IMR-90 (cell line): ENCODE results near the gene C19orf85. TPM values are rescaled to one million over a fixed set of nuclear protein-coding genes. Genes with fewer than 3 reads are reported as not detected.

Experiments
- ATAC-seq: fragments of 200-7000 bp; cut with Tn5 transposase; 2 replicates; pipeline ENCODE4 v1.9.1; 2020; ENCODE audit warnings: low read depth, mild to moderate bottlenecking, moderate library complexity
- BruUV-seq: library from RNA; stranded (reverse); fragments of 400-500 nt; replicated peaks from 2 replicates; lab custom pipeline; 2021; lab: Mats Ljungman, UMichigan
- CTCF ChIA-PET: fragments of 300-600 bp; formaldehyde crosslinking; extraction: SDS; loops from one replicate; lab custom pipeline; 2021; ENCODE audit warnings: antibody characterized with exemption; lab: Yijun Ruan, JAX
- POLR2A ChIA-PET: fragments of 300-600 bp; sonication (Branson Sonifier 250); formaldehyde crosslinking; loops from one replicate; lab custom pipeline; 2022; ENCODE audit warnings: antibody characterized with exemption; ENCODE audit not compliant: unreplicated experiment; lab: Charles Lee
- DNase-seq: peaks from one replicate; pipeline ENCODE4 v3.0.0; 2013
- H2AFZ ChIP-seq: replicated peaks from 2 replicates; pipeline ENCODE3; 2013; ENCODE audit warnings: low read length, mild to moderate bottlenecking; ENCODE audit not compliant: poor library complexity
- H2AK5ac ChIP-seq: 2 replicates; pipeline ENCODE4 v1.6.1; 2013; ENCODE audit warnings: low read depth, low read length, inconsistent platforms
- H2AK9ac ChIP-seq: replicated peaks from 2 replicates; pipeline ENCODE3; 2013; ENCODE audit warnings: mild to moderate bottlenecking, low read depth, low read length, moderate library complexity; ENCODE audit not compliant: poor library complexity
- H2BK120ac ChIP-seq: 2 replicates; pipeline ENCODE4 v1.6.1; 2013; ENCODE audit warnings: low read depth, low read length, inconsistent platforms
- H2BK15ac ChIP-seq: 3 replicates; pipeline ENCODE4 v1.6.1; 2013; ENCODE audit warnings: low read depth, low read length, inconsistent platforms
- H2BK20ac ChIP-seq: 2 replicates; pipeline ENCODE4 v1.6.1; 2013; ENCODE audit warnings: low read depth, mild to moderate bottlenecking, inconsistent platforms, low read length, moderate library complexity
- H2BK5ac ChIP-seq: 2 replicates; pipeline ENCODE4 v1.6.1; 2013; ENCODE audit warnings: mild to moderate bottlenecking, low read depth, low read length, inconsistent platforms; ENCODE audit not compliant: poor library complexity, severe bottlenecking
- H3K14ac ChIP-seq: replicated peaks from 2 replicates; pipeline ENCODE4 v1.6.1; 2013; ENCODE audit warnings: low read depth, low read length, inconsistent platforms
- H3K18ac ChIP-seq: 2 replicates; pipeline ENCODE4 v1.6.1; 2013; ENCODE audit warnings: low read depth, low read length, control low read depth
- H3K23ac ChIP-seq: 2 replicates; pipeline ENCODE4 v1.6.1; 2013; ENCODE audit warnings: low read depth, low read length, inconsistent platforms
- H3K27ac ChIP-seq: 2 replicates; pipeline ENCODE4 v1.5.1; 2013; ENCODE audit warnings: mild to moderate bottlenecking, control low read depth, low read length; ENCODE audit not compliant: insufficient read depth
- H3K27me3 ChIP-seq: 2 replicates; pipeline ENCODE4 v1.6.1; 2013; ENCODE audit warnings: low read length; ENCODE audit not compliant: control insufficient read depth, insufficient read depth
- H3K36me3 ChIP-seq: 2 replicates; pipeline ENCODE4 v1.6.1; 2013; ENCODE audit warnings: low read length, mixed read lengths; ENCODE audit not compliant: control insufficient read depth, insufficient read depth
- H3K4ac ChIP-seq: 2 replicates; pipeline ENCODE4 v1.6.1; 2013; ENCODE audit warnings: low read depth, low read length, inconsistent platforms
- H3K4me1 ChIP-seq: 2 replicates; pipeline ENCODE4 v1.6.1; 2013; ENCODE audit warnings: low read length, mixed read lengths; ENCODE audit not compliant: control insufficient read depth, insufficient read depth
- H3K4me2 ChIP-seq: 2 replicates; pipeline ENCODE4 v1.6.1; 2013; ENCODE audit warnings: low read depth, mild to moderate bottlenecking, control low read depth, low read length, moderate library complexity
- H3K4me3 ChIP-seq: 2 replicates; pipeline ENCODE4 v1.5.1; 2013; ENCODE audit warnings: low read depth, mild to moderate bottlenecking, control low read depth, low read length, moderate library complexity; ENCODE audit not compliant: insufficient read depth
- H3K56ac ChIP-seq: 2 replicates; pipeline ENCODE4 v1.6.1; 2013; ENCODE audit warnings: low read length, inconsistent platforms; ENCODE audit not compliant: insufficient read depth; ENCODE audit errors: extremely low read depth
- H3K79me1 ChIP-seq, 2 experiments: 2 replicates each; pipeline ENCODE4 v1.6.1; 2013; ENCODE audit warnings: low read length in 2 of 2, inconsistent platforms in 1 of 2, low read depth in 1 of 2
- H3K9ac ChIP-seq: 2 replicates; pipeline ENCODE4 v1.6.1; 2013; ENCODE audit warnings: low read depth, low read length, control low read depth
- H3K9me1 ChIP-seq: 2 replicates; pipeline ENCODE4 v1.6.1; 2013; ENCODE audit warnings: low read length, inconsistent platforms; ENCODE audit not compliant: insufficient read depth
- H3K9me3 ChIP-seq: 2 replicates; pipeline ENCODE4 v1.6.1; 2013; ENCODE audit warnings: low read length; ENCODE audit not compliant: control insufficient read depth, insufficient read depth
- H4K20me1 ChIP-seq: 2 replicates; pipeline ENCODE4 v1.6.1; 2013; ENCODE audit warnings: low read length, inconsistent platforms; ENCODE audit not compliant: insufficient read depth
- H4K5ac ChIP-seq: 2 replicates; pipeline ENCODE4 v1.6.1; 2013; ENCODE audit warnings: mild to moderate bottlenecking, low read depth, low read length, control low read depth
- H4K8ac ChIP-seq, 2 experiments: 2 replicates each; pipeline ENCODE4 v1.6.1; 2013; ENCODE audit warnings: low read depth in 2 of 2, low read length in 2 of 2, control low read depth in 1 of 2, inconsistent platforms in 1 of 2
- H4K91ac ChIP-seq: 2 replicates; pipeline ENCODE4 v1.6.1; 2013; ENCODE audit warnings: low read depth, low read length, inconsistent platforms; ENCODE audit not compliant: insufficient read depth
- BHLHE40 ChIP-seq: fragments of 150-350 bp; IDR thresholded peaks from 2 replicates; pipeline ENCODE4 v1.6.1; 2016; ENCODE audit warnings: mild to moderate bottlenecking, low read depth, low read length
- CEBPB ChIP-seq: IDR thresholded peaks from 2 replicates; pipeline ENCODE4 v1.6.1; 2012; ENCODE audit warnings: low read depth, low read length, improper control_type of control experiment
- CHD1 ChIP-seq: IDR thresholded peaks from 2 replicates; pipeline ENCODE4 v1.6.1; 2012; ENCODE audit warnings: low read depth, low read length, improper control_type of control experiment
- CTCF ChIP-seq: conservative IDR thresholded peaks from 2 replicates; pipeline ENCODE4 v1.5.1; 2012; ENCODE audit warnings: mild to moderate bottlenecking, low read depth, low read length, improper control_type of control experiment
- ELK1 ChIP-seq: fragments of 150-350 bp; IDR thresholded peaks from 2 replicates; pipeline ENCODE4 v1.6.1; 2016; ENCODE audit warnings: low read depth, mild to moderate bottlenecking, low read length, moderate library complexity, borderline replicate concordance
- FOS ChIP-seq: fragments of 150-350 bp; IDR thresholded peaks from 2 replicates; pipeline ENCODE4 v1.6.1; 2016; ENCODE audit warnings: low read depth, low read length
- MAFK ChIP-seq: IDR thresholded peaks from 2 replicates; pipeline ENCODE4 v1.6.1; 2012; ENCODE audit warnings: low read depth, low read length, improper control_type of control experiment
- MAZ ChIP-seq: IDR thresholded peaks from 2 replicates; pipeline ENCODE4 v1.6.1; 2012; ENCODE audit warnings: low read depth, mild to moderate bottlenecking, low read length, improper control_type of control experiment, moderate library complexity, borderline replicate concordance
- MXI1 ChIP-seq: IDR thresholded peaks from 2 replicates; pipeline ENCODE4 v1.6.1; 2012; ENCODE audit warnings: low read depth, mild to moderate bottlenecking, low read length, moderate library complexity, borderline replicate concordance
- NFE2L2 ChIP-seq: fragments of 150-350 bp; IDR thresholded peaks from 2 replicates; pipeline ENCODE4 v1.6.1; 2016; ENCODE audit warnings: low read depth, mild to moderate bottlenecking, low read length
- POLR2A ChIP-seq: IDR thresholded peaks from 2 replicates; pipeline ENCODE4 v1.6.1; 2012; ENCODE audit warnings: mild to moderate bottlenecking, low read depth, low read length
- RAD21 ChIP-seq: IDR thresholded peaks from 2 replicates; pipeline ENCODE4 v1.6.1; 2012; ENCODE audit warnings: low read length, improper control_type of control experiment
- RCOR1 ChIP-seq: IDR thresholded peaks from 2 replicates; pipeline ENCODE4 v1.6.1; 2012; ENCODE audit warnings: mild to moderate bottlenecking, low read length, improper control_type of control experiment; ENCODE audit not compliant: insufficient replicate concordance
- RFX5 ChIP-seq: IDR thresholded peaks from 2 replicates; pipeline ENCODE4 v1.8.0; 2012; ENCODE audit warnings: low read depth, mild to moderate bottlenecking, low read length, moderate library complexity
- SMC3 ChIP-seq: fragments of 150-350 bp; IDR thresholded peaks from 2 replicates; pipeline ENCODE4 v1.6.1; 2016; ENCODE audit warnings: low read depth, mild to moderate bottlenecking, antibody characterized with exemption, low read length, moderate library complexity
- WGBS, 2 experiments: methylation state at CpG; one replicate each; pipeline versions ENCODE4 v1.1.5 to v1.1.7; 2013; ENCODE audit warnings: missing lambda C conversion rate in 2 of 2; ENCODE audit not compliant: insufficient read length in 1 of 2; ENCODE audit errors: extremely low coverage in 2 of 2; 5-methylcytosine and 5-hydroxymethylcytosine counted together
- dilution Hi-C: fragments of 300-500 bp; cut with HindIII; formaldehyde crosslinking; loops from one replicate; pipeline ENCODE4 v1.14.3; 2018; ENCODE audit warnings: low sequenced_read_pairs; ENCODE audit not compliant: unreplicated experiment
- in situ Hi-C: fragments of 300-500 bp; cut with MboI; formaldehyde crosslinking; loops from 3 replicates; pipeline ENCODE4 v1.14.3; 2019; ENCODE audit warnings: low sequenced_read_pairs, inconsistent platforms, mixed read lengths
- intact Hi-C: fragments of 100-400 bp; cut with micrococcal nuclease; formaldehyde crosslinking; loops from 2 replicates; pipeline ENCODE4 v1.10.0; 2022
- polyA plus RNA-seq, 3 experiments: library from polyadenylated mRNA; depleted of rRNA; stranded (reverse); fragments of >200 nt; gene quantifications; 2 replicates each; pipeline ENCODE4 v1.2.3, GENCODE V29; 2012; ENCODE audit warnings: low replicate concordance in 1 of 3
- total RNA-seq: library from RNA; depleted of rRNA; stranded (reverse); fragments of >200 nt; gene quantifications from 2 replicates; pipeline ENCODE4 v1.2.3, GENCODE V29; 2012
- TF ChIP-seq, protein P1 (sequence below): fragments of 150-350 bp; IDR thresholded peaks from 2 replicates; pipeline ENCODE4 v1.6.1; 2017; ENCODE audit warnings: mild to moderate bottlenecking, antibody characterized with exemption, low read length, low read depth

The C19orf85 gene
- total and polyA plus RNA-seq, 2 of the 4 experiments (the other 2 are of a cell fraction) = not detected

DNA sequence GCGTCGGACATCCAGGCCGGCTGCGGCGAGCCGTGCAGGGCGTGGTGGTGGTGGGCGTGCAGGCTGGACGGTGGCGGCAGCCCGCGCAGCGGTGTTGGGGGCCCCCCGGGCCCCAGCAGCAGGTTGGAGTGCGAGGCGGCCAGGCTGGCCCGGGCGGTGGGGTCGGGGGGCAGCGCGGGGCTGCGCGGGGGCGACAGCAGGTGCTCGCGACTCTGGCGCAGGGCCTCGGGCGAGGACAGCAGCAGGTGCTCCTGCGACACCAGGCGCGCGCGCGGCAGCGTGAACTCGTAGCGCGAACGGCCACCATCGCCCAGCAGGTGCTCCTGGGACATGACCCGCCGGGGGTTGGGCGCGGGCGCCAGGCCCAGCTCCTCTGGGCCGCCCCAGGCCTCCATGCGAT, 31.3 kb downstream of the C19orf85 start:
- Histone ChIP-seq H3K27me3 (peaks cover 20% of the 10 kb centered on the region), H2AK5ac (no peak overlapping the region), H3K23ac (no peak overlapping the region), H3K79me1 (no peaks in the 10 kb centered on the region), H3K18ac (no peak overlapping the region), H3K4me1 (no peaks in the 10 kb centered on the region), H3K9me1 (peaks cover 11% of the 10 kb centered on the region; the same call in 1 of the 2 replicates), H3K9ac (no peak overlapping the region), H3K36me3 (no peaks in the 10 kb centered on the region), H3K14ac (no peak overlapping the region), H3K4me2 (no peak overlapping the region), H3K56ac (no peak overlapping the region), H2BK20ac (no peak overlapping the region), H2BK120ac (no peak overlapping the region), H2AK9ac (no peak overlapping the region), H3K27ac (no peak overlapping the region), H2BK5ac (no peak overlapping the region), H2AFZ (no peak overlapping the region), H3K4me3 (no peak overlapping the region), H4K91ac (no peak overlapping the region), H4K8ac (no peak overlapping the region), H4K5ac (no peak overlapping the region), H3K9me3 (peaks cover 3% of the 10 kb centered on the region), H2BK15ac (no peak overlapping the region), H4K20me1 (no peaks in the 10 kb centered on the region; the same call in 1 of the 2 replicates), H3K4ac (no peak overlapping the region)
- ATAC-seq (no peak), DNase-seq (no peak)
- POLR2A ChIA-PET = no interaction called here
- in situ Hi-C loops = no loop called here
- BruUV-seq = no TSS peak
- CTCF ChIA-PET = no interaction called here
- WGBS, 2 experiments = 11% methylated on average over 36 of the region's 48 CpGs; no CpG with 5 or more reads in 1 of the 2 experiments
- dilution Hi-C loops = no loop called here
- intact Hi-C loops = no loop called here
- TF ChIP-seq FOS (no peak), RAD21 (no peak), MAZ (no peak), MXI1 (no peak), POLR2A (no peak), MAFK (no peak), CHD1 (no peak), RCOR1 (no peak), ELK1 (no peak), BHLHE40 (no peak), SMC3 (no peak), CTCF (no peak), CEBPB (no peak), RFX5 (no peak), NFE2L2 (no peak)
- TF ChIP-seq, protein P1, sequence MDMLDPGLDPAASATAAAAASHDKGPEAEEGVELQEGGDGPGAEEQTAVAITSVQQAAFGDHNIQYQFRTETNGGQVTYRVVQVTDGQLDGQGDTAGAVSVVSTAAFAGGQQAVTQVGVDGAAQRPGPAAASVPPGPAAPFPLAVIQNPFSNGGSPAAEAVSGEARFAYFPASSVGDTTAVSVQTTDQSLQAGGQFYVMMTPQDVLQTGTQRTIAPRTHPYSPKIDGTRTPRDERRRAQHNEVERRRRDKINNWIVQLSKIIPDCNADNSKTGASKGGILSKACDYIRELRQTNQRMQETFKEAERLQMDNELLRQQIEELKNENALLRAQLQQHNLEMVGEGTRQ = no peak
